CD4-positive, alpha-beta T cell (primary cell): Measurements from ENCODE around the gene FAM124A. TPM values are rescaled to one million over a fixed set of nuclear protein-coding genes. Genes with fewer than 3 reads are reported as not detected.

Experiments
- ATAC-seq: fragments of 200-7000 bp; cut with Tn5 transposase; one replicate; pipeline ENCODE4 v1.10.0; 2022; ENCODE audit warnings: mild to moderate bottlenecking; ENCODE audit not compliant: poor library complexity
- CTCF ChIA-PET: fragments of 350-600 bp; sonication (Branson Sonifier 250); formaldehyde crosslinking; loops from one replicate; lab custom pipeline; 2021; ENCODE audit warnings: antibody characterized with exemption, inconsistent platforms; lab: Charles Lee
- POLR2A ChIA-PET: fragments of 350-600 bp; sonication (Branson Sonifier 250); formaldehyde crosslinking; loops from one replicate; lab custom pipeline; 2021; ENCODE audit warnings: antibody characterized with exemption, inconsistent platforms; lab: Charles Lee
- DNase-seq, 14 experiments: peaks; one replicate each; pipeline ENCODE4 v3.0.0-alpha.2; 2013 to 2020; ENCODE audit warnings: mixed read lengths in 2 of 14
- H3K27ac ChIP-seq, 2 donors: one replicate each; pipeline versions ENCODE4 v1.5.1 to v1.7.0; 2013; ENCODE audit warnings: low read length in 2 of 2, low read depth in 1 of 2, mild to moderate bottlenecking in 1 of 2
- H3K27me3 ChIP-seq, 2 experiments: 1 replicate in 1 of 2; 2 replicates in 1 of 2; pipeline versions ENCODE4 v1.6.1 to v1.7.0; 2013; ENCODE audit warnings: low read length in 2 of 2, control low read depth in 1 of 2, mild to moderate bottlenecking in 1 of 2, moderate library complexity in 1 of 2; ENCODE audit not compliant: insufficient read depth in 2 of 2, control insufficient read depth in 1 of 2
- H3K36me3 ChIP-seq: one replicate; pipeline ENCODE4 v1.6.1; 2013; ENCODE audit warnings: low read length, control low read depth; ENCODE audit not compliant: insufficient read depth
- H3K4me1 ChIP-seq: one replicate; pipeline ENCODE4 v1.6.1; 2013; ENCODE audit warnings: low read length, control low read depth; ENCODE audit not compliant: insufficient read depth
- H3K4me3 ChIP-seq: one replicate; pipeline ENCODE4 v1.5.1; 2013; ENCODE audit warnings: mild to moderate bottlenecking, low read length, moderate library complexity
- H3K9me3 ChIP-seq, 2 experiments: 1 replicate in 1 of 2; 2 replicates in 1 of 2; pipeline versions ENCODE4 v1.6.1 to v1.7.0; 2013; ENCODE audit warnings: low read length in 2 of 2, mild to moderate bottlenecking in 2 of 2, control low read depth in 1 of 2, moderate library complexity in 1 of 2; ENCODE audit not compliant: control insufficient read depth in 1 of 2, insufficient read depth in 1 of 2
- H3K27ac Mint-ChIP-seq: one replicate; pipeline ENCODE4 v1.8.0; 2020; ENCODE audit warnings: mixed read lengths
- H3K27me3 Mint-ChIP-seq: one replicate; pipeline ENCODE4 v1.8.0; 2021; ENCODE audit warnings: mixed read lengths
- H3K36me3 Mint-ChIP-seq: one replicate; pipeline ENCODE4 v1.8.0; 2021; ENCODE audit warnings: low read depth, mixed read lengths
- H3K4me1 Mint-ChIP-seq: one replicate; pipeline ENCODE4 v1.8.0; 2021; ENCODE audit warnings: low read depth, mixed read lengths
- H3K4me3 Mint-ChIP-seq: one replicate; pipeline ENCODE4 v1.8.0; 2020; ENCODE audit warnings: mild to moderate bottlenecking, mixed read lengths
- H3K9me3 Mint-ChIP-seq: one replicate; pipeline ENCODE4 v1.8.0; 2020; ENCODE audit warnings: mixed read lengths
- intact Hi-C, 2 experiments: fragments of 100-400 bp; cut with DNase I in 1 of 2; cut with micrococcal nuclease in 1 of 2; formaldehyde crosslinking; loops; one replicate each; pipeline versions ENCODE4 v1.15.1 to v1.9.0; 2023 to 2025; cut with DNase I, micrococcal nuclease
- total RNA-seq, 174 experiments: library from RNA in 2 of 174; stranded (reverse) in 2 of 174; gene quantifications; one replicate each; pipeline ENCODE4 v1.2.3 and lab custom pipeline; 2021 to 2026
- TF ChIP-seq, protein P1 (sequence below): fragments of 200-600 bp; IDR thresholded peaks from one replicate; pipeline ENCODE4 v1.8.0; 2022; ENCODE audit warnings: antibody characterized with exemption, mild to moderate bottlenecking

Gene FAM124A
- total RNA-seq, 2 experiments from 2014 or later, result not detected

DNA sequence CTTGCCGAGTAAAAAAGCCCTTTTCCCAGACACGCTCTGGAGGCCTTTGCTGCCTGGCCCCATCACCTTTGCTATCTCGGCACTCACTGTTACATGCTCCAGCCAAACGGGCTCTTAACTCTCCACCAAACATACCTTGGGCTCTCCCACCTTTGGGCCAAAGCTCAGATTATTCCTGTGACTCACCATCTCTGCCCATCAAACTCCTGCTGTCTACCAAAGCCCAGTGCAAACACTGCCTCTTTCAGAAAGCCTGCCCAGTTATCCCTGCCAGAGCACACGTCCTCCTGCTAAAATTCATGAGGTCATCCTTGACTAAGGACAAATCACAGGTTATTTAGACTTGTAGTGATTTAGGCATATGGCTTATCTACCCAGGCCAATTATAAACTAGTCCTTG is 69.1 kb downstream of the FAM124A start:
- no peaks in the 10 kb centered on the region for H3K4me1 Mint-ChIP-seq
- H3K27ac Mint-ChIP-seq, result no peak overlapping the region
- no peaks in the 10 kb centered on the region for H3K36me3 Mint-ChIP-seq
- no peak for DNase-seq
- no peaks in the 10 kb centered on the region for H3K9me3 ChIP-seq
- H3K9me3 Mint-ChIP-seq, result no peaks in the 10 kb centered on the region
- intact Hi-C loops, result loop anchor here in 1 of 2 experiments (10.0 kb wide), 1 partner anchor 137 kb away; no protein-coding TSS in a partner anchor
- peaks cover under 1% of the 10 kb centered on the region for H3K4me1 ChIP-seq
- no peaks in the 10 kb centered on the region for H3K36me3 ChIP-seq
- H3K27me3 ChIP-seq, result no peaks in the 10 kb centered on the region
- TF ChIP-seq, protein P1, sequence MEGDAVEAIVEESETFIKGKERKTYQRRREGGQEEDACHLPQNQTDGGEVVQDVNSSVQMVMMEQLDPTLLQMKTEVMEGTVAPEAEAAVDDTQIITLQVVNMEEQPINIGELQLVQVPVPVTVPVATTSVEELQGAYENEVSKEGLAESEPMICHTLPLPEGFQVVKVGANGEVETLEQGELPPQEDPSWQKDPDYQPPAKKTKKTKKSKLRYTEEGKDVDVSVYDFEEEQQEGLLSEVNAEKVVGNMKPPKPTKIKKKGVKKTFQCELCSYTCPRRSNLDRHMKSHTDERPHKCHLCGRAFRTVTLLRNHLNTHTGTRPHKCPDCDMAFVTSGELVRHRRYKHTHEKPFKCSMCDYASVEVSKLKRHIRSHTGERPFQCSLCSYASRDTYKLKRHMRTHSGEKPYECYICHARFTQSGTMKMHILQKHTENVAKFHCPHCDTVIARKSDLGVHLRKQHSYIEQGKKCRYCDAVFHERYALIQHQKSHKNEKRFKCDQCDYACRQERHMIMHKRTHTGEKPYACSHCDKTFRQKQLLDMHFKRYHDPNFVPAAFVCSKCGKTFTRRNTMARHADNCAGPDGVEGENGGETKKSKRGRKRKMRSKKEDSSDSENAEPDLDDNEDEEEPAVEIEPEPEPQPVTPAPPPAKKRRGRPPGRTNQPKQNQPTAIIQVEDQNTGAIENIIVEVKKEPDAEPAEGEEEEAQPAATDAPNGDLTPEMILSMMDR, result no peak
- no peak overlapping the region for H3K27ac ChIP-seq
- POLR2A ChIA-PET, result no interaction called here
- ATAC-seq, result no peak
- H3K27me3 Mint-ChIP-seq, result peaks cover 7% of the 10 kb centered on the region
- no peak overlapping the region for H3K4me3 Mint-ChIP-seq
- no peak overlapping the region for H3K4me3 ChIP-seq
- CTCF ChIA-PET, result interaction anchor here (1.1 kb wide), 1 partner anchor 12 kb away, joined by 3 read pairs; no protein-coding TSS in a partner anchor

DNA sequence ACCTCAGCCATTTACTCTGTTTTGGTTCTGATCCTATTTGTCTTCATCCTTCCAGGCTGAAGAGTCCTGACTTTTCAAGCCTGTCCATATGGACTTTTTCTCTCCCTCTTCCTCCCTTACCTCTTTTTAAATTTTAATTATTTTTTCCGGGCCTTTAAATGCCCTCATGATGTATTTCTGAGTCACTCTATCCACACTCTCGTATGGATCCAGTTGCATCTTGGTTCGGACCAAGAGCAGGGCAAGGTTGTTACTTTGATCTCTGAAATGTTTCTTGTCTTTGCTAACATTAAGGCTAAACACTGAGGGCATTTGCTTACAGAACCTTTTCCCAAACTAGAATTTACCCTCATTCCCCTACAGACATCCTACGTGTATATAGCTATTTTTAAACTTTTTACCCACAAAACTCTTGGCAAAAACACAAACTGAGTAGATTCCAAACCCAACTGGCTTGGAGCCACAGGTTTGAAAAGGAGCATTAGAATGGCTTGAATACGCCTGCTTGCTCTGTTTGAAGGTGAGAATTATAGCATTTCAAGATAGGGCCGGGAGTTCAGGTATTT is 69.9 kb downstream of the FAM124A start:
- Mint-ChIP-seq H3K9me3 (no peaks in the 10 kb centered on the region), H3K4me3 (no peak overlapping the region), H3K27me3 (peaks cover 3% of the 10 kb centered on the region), H3K4me1 (no peaks in the 10 kb centered on the region), H3K27ac (no peak overlapping the region), H3K36me3 (no peaks in the 10 kb centered on the region)
- intact Hi-C loops, result loop anchor here in 1 of 2 experiments (10.0 kb wide), 1 partner anchor 137 kb away; no protein-coding TSS in a partner anchor
- no peaks in the 10 kb centered on the region for H3K36me3 ChIP-seq
- ATAC-seq (no peak), DNase-seq (no peak)
- H3K9me3 ChIP-seq, result no peaks in the 10 kb centered on the region
- ChIA-PET POLR2A (no interaction called here), CTCF (no interaction called here)
- H3K4me3 ChIP-seq, result no peak overlapping the region
- no peaks in the 10 kb centered on the region for H3K27me3 ChIP-seq
- H3K27ac ChIP-seq, result no peak overlapping the region
- TF ChIP-seq, protein P1, result no peak
- H3K4me1 ChIP-seq, result no peaks in the 10 kb centered on the region

DNA sequence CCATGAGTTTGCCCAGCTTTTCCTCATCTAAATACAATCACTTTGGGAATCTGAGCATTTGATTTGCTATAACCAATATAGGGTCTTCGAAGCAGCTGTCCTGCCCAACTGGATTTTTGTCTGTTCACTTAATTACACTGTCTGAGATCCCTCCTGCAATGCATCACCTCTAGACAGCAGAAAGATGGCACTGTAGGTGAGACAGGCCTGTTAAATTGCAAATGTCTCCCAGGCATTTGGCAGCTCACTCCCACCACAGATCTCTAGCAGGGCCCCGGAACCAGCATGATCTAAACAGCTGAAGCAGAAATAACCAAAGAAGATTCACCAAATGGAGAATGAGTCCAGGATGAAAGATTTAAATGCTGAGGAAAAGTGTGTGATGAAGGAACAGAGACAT is 75.4 kb downstream of the FAM124A start:
- no peaks in the 10 kb centered on the region for H3K36me3 Mint-ChIP-seq

More for the DNA sequence above, 75.4 kb downstream of the FAM124A start:
- Mint-ChIP-seq H3K27me3 (peaks cover 6% of the 10 kb centered on the region), H3K4me1 (no peaks in the 10 kb centered on the region), H3K27ac (no peak overlapping the region), H3K9me3 (no peaks in the 10 kb centered on the region), H3K4me3 (no peak overlapping the region)
- no peak for ATAC-seq
- intact Hi-C loops, result loop anchor here in 1 of 2 experiments (10.0 kb wide), 1 partner anchor 143 kb away; no protein-coding TSS in a partner anchor
- POLR2A ChIA-PET, result no interaction called here
- Histone ChIP-seq H3K4me3 (no peak overlapping the region), H3K27me3 (no peaks in the 10 kb centered on the region), H3K36me3 (no peaks in the 10 kb centered on the region), H3K9me3 (no peaks in the 10 kb centered on the region), H3K27ac (no peak overlapping the region), H3K4me1 (no peaks in the 10 kb centered on the region)
- no peak for DNase-seq
- CTCF ChIA-PET, result interaction anchor here (1.7 kb wide), 1 partner anchor 11 kb away, joined by 6 read pairs; no protein-coding TSS in a partner anchor
- TF ChIP-seq, protein P1, result no peak
